EH (cell line): Measurements from ENCODE around the gene C2CD4C.
"Not testable (repeated sequence)": the region's sequence is repeated elsewhere in the genome, so short reads cannot be mapped to it uniquely, and the experiment has no call there.

Experiments used
- DNase-seq: peaks from one replicate; pipeline ENCODE4 v3.0.0-alpha.2; 2015; ENCODE audit warnings: low read depth

The C2CD4C gene

DNA sequence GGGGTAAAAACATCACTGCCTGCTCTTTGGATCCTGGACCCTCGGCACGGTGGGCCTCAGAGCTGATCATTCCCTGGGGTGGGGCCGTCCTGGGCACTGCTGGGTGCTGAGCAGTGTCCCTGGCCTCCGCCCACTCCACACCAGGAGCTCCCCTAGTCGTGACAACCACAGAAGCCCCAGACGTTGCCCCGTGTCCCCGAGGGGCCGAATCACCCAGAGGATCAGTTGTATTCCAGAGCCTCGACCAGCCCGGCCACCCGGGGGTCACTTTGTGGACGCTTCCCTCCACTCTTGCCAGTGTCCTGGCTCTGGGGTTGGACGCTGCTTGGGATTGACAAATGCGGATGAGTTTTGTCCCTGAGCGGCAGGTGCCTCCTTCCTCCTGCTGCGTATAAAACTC is 10.2 kb downstream of the C2CD4C start:
- DNase-seq: no peak

DNA sequence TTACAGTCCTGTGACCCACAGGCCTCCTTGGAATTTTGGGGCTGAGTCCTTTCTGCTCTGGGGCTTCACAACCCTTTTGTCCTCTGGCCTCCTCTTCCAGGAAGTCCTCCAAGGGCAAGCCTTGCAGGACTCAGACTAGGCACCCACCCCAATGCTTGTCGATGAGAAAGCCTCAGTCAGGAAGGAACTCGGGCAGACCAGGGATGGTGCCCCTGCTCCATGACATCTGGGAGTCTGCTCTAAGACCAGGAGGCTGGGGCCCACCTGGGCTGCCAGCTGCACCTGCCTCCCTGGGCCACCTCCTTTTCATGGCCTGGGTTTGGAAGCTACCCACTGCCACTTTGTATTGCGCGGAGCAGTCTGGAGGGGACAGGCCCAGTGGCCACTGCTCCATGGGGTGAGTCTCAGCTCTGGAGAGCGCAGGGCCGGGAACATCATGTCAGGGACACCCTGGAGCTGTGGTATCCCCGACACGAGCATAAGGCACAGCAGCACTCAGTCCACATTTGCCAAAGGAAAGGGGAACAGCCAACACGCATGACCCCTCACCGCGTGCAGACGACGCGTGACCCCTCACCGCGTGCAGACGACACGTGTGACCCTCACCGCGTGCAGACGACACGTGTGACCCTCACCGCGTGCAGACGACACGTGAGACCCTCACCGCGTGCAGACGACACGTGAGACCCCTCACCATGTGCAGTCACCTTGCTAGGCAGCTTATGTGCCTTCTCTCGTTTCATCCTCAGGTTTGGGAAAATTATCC is 10.8 kb downstream of the C2CD4C start:
- DNase-seq: no peak

DNA sequence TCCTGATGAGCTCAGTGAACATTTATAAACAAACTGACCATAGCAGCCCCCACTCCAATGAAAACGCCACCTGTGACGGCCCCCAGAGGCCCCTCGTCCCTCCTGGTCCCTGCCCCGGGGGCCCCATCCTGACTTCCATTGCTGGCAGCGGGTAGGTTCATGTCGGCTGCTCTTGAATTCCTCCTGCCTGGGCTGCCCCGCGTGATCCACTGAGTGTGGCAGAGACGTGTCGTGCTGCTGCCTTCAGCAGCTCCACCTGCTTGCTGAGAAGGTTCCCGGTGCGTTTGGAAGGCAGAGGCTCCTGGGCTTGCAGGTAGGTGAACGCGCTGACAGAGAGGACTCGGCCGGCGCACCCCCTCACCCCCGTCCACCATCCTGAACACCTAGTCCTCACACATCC is 11.6 kb downstream of the C2CD4C start:
- DNase-seq: no peak

DNA sequence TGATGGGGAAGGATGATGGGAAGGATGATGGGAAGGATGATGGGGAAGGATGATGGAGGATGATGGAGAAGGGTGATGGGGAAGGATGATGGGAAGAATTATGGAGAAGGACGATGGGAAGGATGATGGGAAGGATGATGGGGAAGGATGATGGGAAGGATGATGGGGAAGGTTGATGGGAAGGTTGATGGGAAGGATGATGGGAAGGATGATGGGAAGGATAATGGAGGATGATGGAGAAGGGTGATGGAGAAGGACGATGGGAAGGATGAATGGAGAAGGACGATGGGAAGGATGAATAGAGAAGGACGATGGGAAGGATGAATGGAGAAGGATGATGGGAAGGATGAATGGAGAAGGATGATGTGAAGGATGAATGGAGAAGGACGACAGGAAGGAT is 13.5 kb downstream of the C2CD4C start:
- DNase-seq: no peak

DNA sequence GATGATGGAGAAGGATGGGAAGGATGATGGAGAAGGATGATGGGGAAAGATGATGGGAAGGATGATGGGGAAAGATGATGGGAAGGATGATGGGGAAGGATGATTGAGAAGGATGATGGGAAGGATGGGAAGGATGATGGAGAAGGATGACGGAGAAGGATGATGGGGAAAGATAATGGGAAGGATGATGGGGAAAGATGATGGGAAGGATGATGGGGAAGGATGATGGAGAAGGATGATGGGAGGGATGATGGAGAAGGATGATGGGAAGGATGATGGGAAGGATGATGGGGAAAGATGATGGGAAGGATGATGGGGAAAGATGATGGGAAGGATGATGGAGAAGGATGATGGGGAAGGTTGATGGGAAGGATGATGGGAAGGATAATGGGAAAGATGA is 14.1 kb downstream of the C2CD4C start:
- DNase-seq: not testable (repeated sequence)

DNA sequence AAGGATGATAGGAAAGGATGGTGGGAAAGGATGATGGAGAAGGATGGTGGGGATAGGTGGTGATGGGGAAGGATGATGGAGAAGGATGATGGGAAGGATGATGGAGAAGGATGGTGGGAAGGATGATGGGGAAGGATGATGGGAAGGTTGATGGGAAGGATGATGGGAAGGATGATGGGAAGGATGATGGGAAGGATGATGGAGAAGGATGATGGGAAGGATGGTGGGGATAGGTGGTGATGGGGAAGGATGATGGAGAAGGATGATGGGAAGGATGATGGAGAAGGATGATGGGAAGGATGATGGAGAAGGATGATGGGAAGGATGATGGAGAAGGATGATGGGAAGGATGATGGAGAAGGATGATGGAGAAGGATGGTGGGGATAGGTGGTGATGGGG is 15.4 kb downstream of the C2CD4C start:
- DNase-seq: not testable (repeated sequence)

DNA sequence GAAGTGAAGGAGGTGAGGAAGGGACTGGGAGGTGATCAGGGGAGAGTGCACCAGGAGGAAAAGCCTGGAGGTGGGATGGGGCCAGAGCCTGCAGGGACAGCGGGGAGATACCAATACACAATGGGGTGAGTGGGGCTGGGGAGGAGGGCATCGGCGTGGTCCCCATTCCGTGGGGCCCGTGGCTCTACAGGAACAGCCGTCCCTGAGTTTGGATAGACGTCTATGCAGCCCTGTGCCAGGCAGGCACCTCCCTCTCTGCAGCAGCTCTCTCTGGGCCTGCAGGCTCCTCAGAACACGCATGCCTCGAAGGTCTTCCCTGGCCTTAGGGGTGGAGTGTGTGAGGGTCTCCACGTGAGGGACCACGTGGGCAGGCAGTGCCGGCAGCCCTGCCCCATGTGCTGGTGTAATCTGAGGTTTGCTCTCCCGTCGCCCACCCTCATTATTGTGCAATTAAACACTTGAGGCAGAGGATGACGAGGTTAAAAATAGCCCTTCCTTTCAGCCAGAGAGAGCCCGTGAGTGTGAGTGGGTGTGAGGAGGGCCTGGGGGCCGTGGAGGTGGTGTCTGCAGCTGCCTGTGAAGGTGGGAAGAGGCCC is 16.5 kb downstream of the C2CD4C start:
- DNase-seq: no peak

DNA sequence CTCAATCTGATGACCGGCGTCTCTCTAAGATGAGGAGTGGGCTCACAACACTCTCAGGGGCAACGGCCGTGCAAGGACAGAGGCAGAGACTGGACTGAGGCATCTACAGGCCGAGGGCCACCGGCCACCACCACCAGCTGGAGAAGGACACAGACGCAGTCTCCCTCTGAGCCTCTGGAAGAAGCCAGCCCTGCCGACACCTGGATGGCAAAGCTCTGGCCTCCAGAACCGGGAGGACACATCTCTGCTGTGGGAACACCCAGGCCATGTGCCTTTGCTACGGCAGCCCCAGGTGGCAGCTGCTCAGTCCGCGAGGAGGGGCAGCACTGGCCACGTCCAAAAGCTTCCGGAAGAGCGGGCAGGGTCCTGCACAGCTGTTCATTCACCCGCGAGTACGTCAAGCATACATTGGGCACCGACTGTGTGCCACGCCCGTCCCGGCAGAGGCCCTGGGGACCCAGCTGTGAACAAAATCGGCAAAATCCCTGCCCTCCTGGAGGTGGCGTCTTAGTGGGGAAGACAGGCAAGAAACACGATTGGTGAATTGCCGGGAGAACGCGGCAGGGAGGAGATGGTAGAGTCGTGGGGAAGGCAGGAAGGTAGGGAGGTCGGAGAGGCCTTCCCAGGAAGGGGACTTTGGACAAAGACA is 17.1 kb downstream of the C2CD4C start:
- DNase-seq: no peak

DNA sequence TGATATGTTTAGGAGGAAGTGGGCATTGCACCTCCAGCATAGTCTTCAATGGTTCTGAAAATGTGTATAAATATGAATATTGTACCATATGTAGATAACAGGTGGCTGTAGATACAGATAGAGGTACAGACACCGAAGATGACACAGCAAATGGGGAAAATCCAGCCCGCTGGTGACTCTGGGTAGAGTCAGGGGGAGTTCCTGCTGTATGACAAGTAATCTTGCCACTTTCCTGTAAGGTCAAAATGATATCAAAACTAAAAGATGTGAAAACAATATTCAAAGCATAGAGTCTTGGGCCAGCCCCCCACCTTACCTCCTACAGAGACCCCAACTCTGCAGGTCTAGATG is 17.8 kb downstream of the C2CD4C start:
- no peak for DNase-seq

DNA sequence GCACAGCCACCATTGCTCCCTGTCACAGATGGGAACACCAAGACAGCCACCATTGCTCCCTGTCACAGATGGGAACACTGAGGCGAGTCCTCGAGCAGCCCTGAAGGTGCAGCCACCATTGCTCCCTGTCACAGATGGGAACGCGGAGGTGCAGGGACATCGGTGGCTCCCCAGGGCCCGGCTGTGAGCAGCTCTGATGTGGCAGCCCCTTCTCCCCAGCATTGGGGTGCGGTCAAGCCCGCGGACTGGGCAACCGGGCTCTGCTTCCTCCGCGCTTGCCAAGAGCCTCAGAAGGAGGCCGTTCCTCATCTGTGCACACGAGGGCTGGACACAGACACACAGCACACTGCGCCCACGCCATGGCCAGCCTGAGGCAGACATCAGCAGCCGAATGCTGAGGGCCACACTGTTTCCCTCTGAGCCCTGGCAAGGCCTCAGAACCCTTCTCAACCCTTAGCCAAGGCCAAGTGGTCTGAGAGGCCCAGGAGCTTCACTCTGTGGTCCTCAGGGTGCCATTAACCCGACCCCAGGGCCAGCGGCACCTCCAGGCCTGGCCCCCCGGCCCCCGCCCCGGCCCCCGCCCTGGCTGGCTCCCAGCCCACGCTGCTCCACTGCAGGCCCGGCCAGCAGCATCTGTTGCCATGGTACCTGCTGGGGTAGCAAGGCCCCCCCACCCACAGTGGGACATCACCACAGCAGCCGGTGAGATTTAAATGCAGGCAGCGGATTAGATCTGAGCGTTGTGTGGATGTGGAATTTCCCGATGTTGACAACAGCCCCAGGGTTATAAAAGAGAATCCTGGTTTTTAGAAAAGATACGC is 18.4 kb downstream of the C2CD4C start:
- DNase-seq: no peak

DNA sequence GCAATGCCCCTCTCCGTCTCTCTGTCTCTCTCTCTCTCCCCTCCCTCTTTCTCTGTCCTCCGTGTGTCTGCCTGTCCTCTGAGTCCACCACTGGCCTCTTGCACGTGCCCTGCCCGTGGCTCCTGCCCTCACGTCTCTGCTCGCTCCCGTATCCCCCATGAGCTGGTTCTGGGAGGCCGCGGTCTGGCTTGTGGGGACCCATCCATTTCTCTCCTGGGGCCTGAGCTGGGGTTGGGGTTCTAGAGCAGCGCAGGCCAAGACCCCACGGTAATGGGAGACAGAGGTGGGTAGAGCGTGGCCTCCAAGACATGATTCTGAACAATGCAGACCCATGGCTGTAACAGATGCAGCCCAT is 19.0 kb downstream of the C2CD4C start:
- DNase-seq: no peak

DNA sequence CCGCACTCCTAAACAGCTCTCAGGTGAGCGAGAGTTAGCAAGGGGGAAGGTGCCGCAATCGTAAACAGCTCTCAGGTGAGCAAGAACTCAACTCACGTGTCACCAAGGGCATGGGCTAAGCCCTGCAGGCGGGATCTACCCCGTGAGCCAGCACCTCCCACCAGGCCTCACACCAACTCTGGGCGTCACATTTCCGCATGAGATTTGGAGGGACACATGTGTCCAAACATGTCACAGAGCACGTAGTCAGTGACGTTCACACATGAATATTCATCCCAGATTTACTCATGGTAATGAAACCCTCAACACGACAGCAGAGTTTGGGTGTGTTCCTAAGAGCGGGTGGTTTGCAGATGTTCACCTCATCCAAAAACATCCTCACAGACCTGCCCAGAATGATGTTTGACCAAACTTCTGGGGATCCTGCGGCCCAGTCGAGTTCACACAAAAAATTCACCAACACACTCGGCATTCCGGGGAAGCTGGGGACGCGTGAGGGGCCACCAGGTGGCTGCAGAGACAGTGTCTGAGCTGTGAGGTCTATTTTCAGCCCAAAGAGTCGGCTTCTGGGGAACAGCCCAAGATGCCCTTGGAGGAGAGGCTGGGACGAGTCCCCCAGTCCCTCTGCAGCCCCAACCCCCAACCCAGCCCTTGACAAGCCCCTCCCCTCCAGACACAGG is 19.6 kb downstream of the C2CD4C start:
- DNase-seq: no peak

DNA sequence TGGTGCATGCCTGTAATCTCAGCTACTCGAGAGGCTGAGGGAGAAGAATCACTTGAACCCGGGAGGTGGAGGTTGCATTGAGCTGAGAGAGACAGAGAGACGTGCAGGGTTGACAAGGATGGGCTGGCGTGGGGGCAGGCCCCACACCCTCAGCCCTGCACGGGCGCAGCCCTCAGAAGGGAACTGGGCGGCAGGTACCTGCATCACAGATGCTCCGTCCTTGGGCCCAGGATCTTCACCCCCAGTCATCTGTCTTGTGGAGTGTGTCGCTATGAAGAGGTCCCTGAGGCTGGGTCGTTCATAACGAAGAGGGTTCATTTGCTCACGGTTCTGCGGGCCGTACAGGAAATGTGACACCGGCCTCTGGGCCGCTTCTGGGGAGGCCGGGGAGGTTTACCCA is 20.3 kb downstream of the C2CD4C start:
- no peak for DNase-seq

DNA sequence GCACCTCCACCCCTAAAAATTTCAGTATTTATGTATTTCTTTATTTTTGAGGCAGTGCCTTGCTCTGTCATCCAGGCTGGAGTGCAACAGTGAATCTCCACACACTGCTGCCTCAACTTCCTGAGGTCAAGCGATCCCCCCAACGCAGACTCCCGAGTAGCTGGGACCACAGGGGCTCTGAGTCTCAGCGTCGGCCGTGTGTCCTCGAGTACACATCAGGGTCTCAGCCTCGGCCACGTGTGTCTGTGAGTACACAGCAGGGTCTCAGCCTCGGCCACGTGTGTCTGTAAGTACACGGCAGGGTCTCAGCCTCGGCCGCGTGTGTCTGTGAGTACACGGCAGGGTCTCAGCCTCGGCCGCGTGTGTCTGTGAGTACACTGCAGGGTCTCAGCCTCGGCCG is 21.2 kb downstream of the C2CD4C start:
- no peak for DNase-seq

DNA sequence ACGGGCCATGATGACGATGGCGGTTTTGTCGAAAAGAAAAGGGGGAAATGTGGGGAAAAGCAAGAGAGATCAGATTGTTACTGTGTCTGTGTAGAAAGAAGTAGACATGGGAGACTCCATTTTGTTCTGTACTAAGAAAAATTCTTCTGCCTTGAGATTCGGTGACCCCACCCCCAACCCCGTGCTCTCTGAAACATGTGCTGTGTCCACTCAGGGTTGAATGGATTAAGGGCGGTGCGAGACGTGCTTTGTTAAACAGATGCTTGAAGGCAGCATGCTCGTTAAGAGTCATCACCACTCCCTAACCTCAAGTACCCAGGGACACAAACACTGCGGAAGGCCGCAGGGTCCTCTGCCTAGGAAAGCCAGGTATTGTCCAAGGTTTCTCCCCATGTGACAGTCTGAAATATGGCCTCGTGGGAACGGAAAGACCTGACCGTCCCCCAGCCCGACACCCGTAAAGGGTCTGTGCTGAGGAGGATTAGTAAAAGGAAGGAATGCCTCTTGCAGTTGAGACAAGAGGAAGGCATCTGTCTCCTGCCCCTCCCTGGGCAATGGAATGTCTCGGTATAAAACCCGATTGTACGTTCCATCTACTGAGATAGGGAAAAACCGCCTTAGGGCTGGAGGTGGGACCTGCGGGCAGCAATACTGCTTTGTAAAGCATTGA is 22.2 kb downstream of the C2CD4C start:
- not testable (repeated sequence) for DNase-seq

DNA sequence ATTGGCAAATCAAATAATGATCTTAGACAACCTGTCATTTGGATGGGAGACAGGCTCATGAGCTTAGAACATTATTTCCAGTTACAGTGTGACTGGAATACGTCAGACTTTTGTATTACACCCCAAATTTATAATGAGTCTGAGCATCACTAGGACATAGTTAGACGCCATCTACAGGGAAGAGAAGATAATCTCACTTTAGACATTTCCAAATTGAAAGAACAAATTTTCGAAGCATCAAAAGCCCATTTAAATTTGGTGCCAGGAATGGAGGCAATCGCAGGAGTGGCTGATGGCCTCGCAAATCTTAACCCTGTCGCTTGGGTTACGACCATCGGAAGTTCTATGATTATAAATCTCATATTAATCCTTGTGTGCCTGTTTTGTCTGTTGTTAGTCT is 22.8 kb downstream of the C2CD4C start:
- not testable (repeated sequence) for DNase-seq

DNA sequence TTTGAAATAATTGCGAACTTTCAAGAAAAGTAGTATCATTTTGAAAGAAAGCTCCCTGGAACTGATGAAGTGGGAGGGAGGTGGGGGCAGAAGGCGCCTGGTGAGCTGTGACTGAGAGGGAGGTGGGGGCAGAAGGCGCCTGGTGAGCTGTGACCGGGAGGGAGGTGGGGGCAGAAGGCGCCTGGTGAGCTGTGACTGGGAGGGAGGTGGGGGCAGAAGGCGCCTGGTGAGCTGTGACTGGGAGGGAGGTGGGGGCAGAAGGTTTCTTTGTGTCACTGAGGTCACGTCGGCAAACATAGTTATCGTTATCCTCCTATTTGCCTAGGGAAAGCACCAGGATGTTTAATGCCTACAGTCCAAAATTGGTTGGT is 24.2 kb downstream of the C2CD4C start:
- DNase-seq: no peak

DNA sequence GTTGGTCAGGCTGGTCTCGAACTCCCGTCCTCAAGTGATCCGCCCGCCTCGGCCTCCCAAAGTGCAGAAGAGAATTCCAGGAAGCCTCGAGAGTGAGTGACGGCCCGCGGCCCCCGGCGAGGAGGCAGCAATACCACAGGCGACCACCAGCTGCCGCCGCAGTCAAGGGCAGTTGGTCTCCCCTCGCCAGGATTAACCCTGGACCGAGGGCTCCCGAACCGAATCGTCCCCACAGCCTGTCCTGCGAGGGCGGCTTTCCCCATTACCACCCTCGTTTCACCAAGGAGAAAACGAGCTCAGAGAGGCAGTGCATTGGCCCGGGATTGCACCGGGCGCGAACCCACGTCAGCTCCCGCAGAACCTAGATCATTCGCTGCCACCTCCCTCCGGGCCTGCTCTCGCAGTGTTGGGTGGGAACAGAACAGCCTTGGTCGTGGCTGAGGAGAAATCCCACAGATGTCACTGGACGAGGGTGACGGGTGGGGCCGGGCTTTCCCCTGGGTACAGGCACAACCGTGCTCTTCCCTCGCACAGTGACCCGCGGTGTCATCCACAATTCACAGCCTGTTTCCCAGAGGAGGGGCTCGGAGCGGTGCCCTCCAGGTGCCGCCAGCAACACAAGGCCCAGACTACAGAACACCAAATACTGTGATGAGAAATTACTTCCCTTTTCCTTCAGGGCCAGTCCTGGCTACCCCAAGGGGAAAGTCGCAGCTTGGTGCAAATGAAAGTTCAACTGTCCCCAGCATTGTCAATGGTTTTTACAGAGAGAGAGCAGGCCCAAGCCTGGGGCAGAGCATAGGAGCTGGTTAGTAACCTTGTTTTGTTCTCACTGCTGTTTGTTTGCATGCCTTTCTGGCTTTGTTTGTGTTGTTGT is 24.8 kb downstream of the C2CD4C start:
- DNase-seq: no peak

DNA sequence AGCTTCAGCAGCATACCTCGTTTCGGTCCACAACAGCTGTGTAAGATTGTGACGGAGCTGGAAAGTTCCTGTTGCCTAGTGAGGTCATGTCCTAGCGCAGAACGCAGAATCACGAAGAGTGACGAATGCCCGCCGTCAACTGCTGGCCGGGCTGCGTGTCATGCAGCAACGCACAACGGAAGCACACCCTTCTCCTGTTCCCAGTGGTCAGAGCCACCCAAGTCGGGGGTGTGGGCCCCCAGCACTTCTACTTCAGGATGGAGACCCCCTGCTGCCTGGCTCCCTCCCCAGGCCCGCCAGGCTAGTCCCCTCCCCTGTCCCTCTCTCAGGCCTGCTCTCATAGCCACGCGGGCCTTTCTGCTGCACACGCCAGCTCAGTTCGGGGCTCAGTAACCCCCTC is 25.9 kb downstream of the C2CD4C start:
- no peak for DNase-seq

DNA sequence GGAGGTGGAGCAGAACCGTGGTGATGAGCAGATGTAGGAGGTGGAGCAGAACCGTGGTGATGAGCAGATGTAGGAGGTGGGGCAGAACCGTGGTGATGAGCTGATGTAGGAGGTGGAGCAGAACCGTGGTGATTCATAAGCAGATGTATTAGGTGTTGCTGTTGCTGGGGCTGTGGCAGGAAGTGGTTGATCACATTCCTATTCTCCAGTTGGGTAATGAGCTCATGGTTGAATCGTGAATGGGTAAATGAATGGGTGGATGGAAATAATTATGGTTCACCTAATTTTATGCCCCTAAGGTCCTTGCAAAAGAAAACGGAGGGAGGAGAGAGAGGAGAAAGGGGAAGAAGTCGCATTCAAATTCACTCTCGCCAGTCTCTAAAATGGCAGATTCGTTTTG is 26.4 kb downstream of the C2CD4C start:
- DNase-seq: peak; percentile 64

DNA sequence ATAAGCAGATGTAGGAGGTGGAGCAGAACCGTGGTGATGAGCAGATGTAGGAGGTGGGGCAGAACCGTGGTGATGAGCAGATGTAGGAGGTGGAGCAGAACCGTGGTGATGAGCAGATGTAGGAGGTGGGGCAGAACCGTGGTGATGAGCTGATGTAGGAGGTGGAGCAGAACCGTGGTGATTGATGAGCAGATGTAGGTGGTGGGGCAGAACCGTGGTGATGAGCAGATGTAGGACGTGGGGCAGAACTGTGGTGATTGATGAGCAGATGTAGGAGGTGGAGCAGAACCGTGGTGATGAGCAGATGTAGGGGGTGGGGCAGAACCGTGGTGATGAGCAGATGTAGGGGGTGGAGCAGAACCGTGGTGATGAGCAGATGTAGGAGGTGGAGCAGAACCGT is 27.0 kb downstream of the C2CD4C start:
- not testable (repeated sequence) for DNase-seq
